ENCODE results near the gene MARCO.

GRCh38 chr2:119013671-119014070 lies 71.7 kb downstream of the MARCO start:
- no peak for TF ChIP-seq CTCF (IDR thresholded peaks at IDR 0.05)
- no peak for TF ChIP-seq POLR2A (IDR thresholded peaks at IDR 0.05)
